ENCODE results near the gene ITGB1BP2.
"Not testable (repeated sequence)": the region's sequence is repeated elsewhere in the genome, so short reads cannot be mapped to it uniquely, and the experiment has no call there.

DNA sequence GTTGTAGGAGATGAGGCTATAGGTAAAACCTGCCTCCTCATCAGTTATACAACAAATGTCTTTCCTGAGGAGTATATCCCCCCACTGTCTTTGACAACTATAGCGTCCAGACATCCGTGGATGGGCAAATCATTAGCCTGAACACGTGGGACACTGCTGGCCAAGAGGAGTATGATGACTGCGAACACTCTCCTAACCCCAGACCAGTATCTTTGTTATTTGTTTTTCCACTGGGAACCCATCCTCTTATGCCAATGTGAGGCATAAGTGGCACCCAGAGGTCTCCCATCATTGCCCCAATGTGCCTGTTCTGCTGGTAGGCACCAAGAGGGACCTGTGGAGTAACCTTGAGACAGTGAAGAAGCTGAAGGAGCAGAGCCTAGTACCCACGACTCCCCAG is 50.9 kb downstream of the ITGB1BP2 start:
- TF ChIP-seq, protein P1, sequence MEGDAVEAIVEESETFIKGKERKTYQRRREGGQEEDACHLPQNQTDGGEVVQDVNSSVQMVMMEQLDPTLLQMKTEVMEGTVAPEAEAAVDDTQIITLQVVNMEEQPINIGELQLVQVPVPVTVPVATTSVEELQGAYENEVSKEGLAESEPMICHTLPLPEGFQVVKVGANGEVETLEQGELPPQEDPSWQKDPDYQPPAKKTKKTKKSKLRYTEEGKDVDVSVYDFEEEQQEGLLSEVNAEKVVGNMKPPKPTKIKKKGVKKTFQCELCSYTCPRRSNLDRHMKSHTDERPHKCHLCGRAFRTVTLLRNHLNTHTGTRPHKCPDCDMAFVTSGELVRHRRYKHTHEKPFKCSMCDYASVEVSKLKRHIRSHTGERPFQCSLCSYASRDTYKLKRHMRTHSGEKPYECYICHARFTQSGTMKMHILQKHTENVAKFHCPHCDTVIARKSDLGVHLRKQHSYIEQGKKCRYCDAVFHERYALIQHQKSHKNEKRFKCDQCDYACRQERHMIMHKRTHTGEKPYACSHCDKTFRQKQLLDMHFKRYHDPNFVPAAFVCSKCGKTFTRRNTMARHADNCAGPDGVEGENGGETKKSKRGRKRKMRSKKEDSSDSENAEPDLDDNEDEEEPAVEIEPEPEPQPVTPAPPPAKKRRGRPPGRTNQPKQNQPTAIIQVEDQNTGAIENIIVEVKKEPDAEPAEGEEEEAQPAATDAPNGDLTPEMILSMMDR (conservative IDR thresholded peaks at IDR 0.05; ENCODE audit: low read length) = not testable (repeated sequence)
- TF ChIP-seq EZH2phosphoT487 (IDR thresholded peaks at IDR 0.05; ENCODE audit: borderline replicate concordance, low read depth, low read length) = not testable (repeated sequence)

Data from OCI-LY7 (cell line).